Measurements from ENCODE around the gene PRR5L.
"Not testable (repeated sequence)": the region's sequence is repeated elsewhere in the genome, so short reads cannot be mapped to it uniquely, and the experiment has no call there.

PRR5L gene

GRCh38 chr11:36313750-36314433 is 17.8 kb downstream of the PRR5L start:
- TF ChIP-seq CTCF (conservative IDR thresholded peaks at IDR 0.05; ENCODE audit: low read depth, low read length): no peak
- H4K20me1 ChIP-seq (ENCODE audit: insufficient read depth): no peaks in the 10 kb centered on the region
- no peaks in the 10 kb centered on the region for H3K27me3 ChIP-seq (ENCODE audit: insufficient read depth, low read depth)
- no peak overlapping the region for H3K27ac ChIP-seq
- H3K4me1 ChIP-seq (ENCODE audit: low read depth, poor library complexity, severe bottlenecking): no peaks in the 10 kb centered on the region
- H3K9ac ChIP-seq: no peak overlapping the region
- no peak overlapping the region for H3K4me2 ChIP-seq
- no peak overlapping the region for H2AFZ ChIP-seq (ENCODE audit: low read depth)
- no peaks in the 10 kb centered on the region for H3K36me3 ChIP-seq (ENCODE audit: insufficient read depth)
- H3K4me3 ChIP-seq (IDR thresholded peaks at IDR 0.05; ENCODE audit: insufficient read depth, low read depth, low read length): no peak overlapping the region
- no peaks in the 10 kb centered on the region for H3K79me2 ChIP-seq (ENCODE audit: insufficient read depth, low read depth)

- no peak overlapping the region for H2AFZ ChIP-seq (ENCODE audit: low read depth)
- H3K4me2 ChIP-seq: no peak overlapping the region
- H4K20me1 ChIP-seq (ENCODE audit: insufficient read depth): no peaks in the 10 kb centered on the region
- no peak overlapping the region for H3K9ac ChIP-seq
- no peak for TF ChIP-seq CTCF (conservative IDR thresholded peaks at IDR 0.05; ENCODE audit: low read depth, low read length)
- no peaks in the 10 kb centered on the region for H3K79me2 ChIP-seq (ENCODE audit: insufficient read depth, low read depth)
- H3K27me3 ChIP-seq (ENCODE audit: insufficient read depth, low read depth): no peaks in the 10 kb centered on the region
- H3K4me3 ChIP-seq (IDR thresholded peaks at IDR 0.05; ENCODE audit: insufficient read depth, low read depth, low read length): no peak overlapping the region
- no peaks in the 10 kb centered on the region for H3K36me3 ChIP-seq (ENCODE audit: insufficient read depth)
- H3K4me1 ChIP-seq (ENCODE audit: low read depth, poor library complexity, severe bottlenecking): no peaks in the 10 kb centered on the region
- no peak overlapping the region for H3K27ac ChIP-seq
These were observed 18.3 kb downstream of the PRR5L start for GRCh38 chr11:36314434-36314767.

- no peaks in the 10 kb centered on the region for H3K27me3 ChIP-seq (ENCODE audit: insufficient read depth, low read depth)
- H3K9ac ChIP-seq: no peak overlapping the region
- H3K4me3 ChIP-seq (IDR thresholded peaks at IDR 0.05; ENCODE audit: insufficient read depth, low read depth, low read length): no peak overlapping the region
- no peak for TF ChIP-seq CTCF (conservative IDR thresholded peaks at IDR 0.05; ENCODE audit: low read depth, low read length)
- H3K4me1 ChIP-seq (ENCODE audit: low read depth, poor library complexity, severe bottlenecking): no peaks in the 10 kb centered on the region
- no peaks in the 10 kb centered on the region for H3K36me3 ChIP-seq (ENCODE audit: insufficient read depth)
- no peak overlapping the region for H3K4me2 ChIP-seq
- H3K79me2 ChIP-seq (ENCODE audit: insufficient read depth, low read depth): no peaks in the 10 kb centered on the region
- no peaks in the 10 kb centered on the region for H4K20me1 ChIP-seq (ENCODE audit: insufficient read depth)
- H3K27ac ChIP-seq: no peak overlapping the region
- no peak overlapping the region for H2AFZ ChIP-seq (ENCODE audit: low read depth)
These were observed 20.0 kb downstream of the PRR5L start for GRCh38 chr11:36316049-36316448.

GRCh38 chr11:36317992-36318391 is 21.9 kb downstream of the PRR5L start:
- H3K36me3 ChIP-seq (ENCODE audit: insufficient read depth): no peaks in the 10 kb centered on the region
- H3K4me1 ChIP-seq (ENCODE audit: low read depth, poor library complexity, severe bottlenecking): no peaks in the 10 kb centered on the region
- no peaks in the 10 kb centered on the region for H3K79me2 ChIP-seq (ENCODE audit: insufficient read depth, low read depth)
- H4K20me1 ChIP-seq (ENCODE audit: insufficient read depth): no peaks in the 10 kb centered on the region
- H3K4me2 ChIP-seq: no peak overlapping the region
- H3K9ac ChIP-seq: no peak overlapping the region
- no peak overlapping the region for H2AFZ ChIP-seq (ENCODE audit: low read depth)
- H3K4me3 ChIP-seq (IDR thresholded peaks at IDR 0.05; ENCODE audit: insufficient read depth, low read depth, low read length): no peak overlapping the region
- H3K27me3 ChIP-seq (ENCODE audit: insufficient read depth, low read depth): no peaks in the 10 kb centered on the region
- no peak for TF ChIP-seq CTCF (conservative IDR thresholded peaks at IDR 0.05; ENCODE audit: low read depth, low read length)
- no peak overlapping the region for H3K27ac ChIP-seq

- H3K9ac ChIP-seq: not testable (repeated sequence)
These were observed 28.9 kb downstream of the PRR5L start for GRCh38 chr11:36324956-36325355.

GRCh38 chr11:36325403-36325802 is 29.3 kb downstream of the PRR5L start:
- not testable (repeated sequence) for H3K4me3 ChIP-seq (IDR thresholded peaks at IDR 0.05; ENCODE audit: insufficient read depth, low read depth, low read length); H2AFZ ChIP-seq (ENCODE audit: low read depth); H3K27ac ChIP-seq; H3K4me2 ChIP-seq; H4K20me1 ChIP-seq (ENCODE audit: insufficient read depth); H3K36me3 ChIP-seq (ENCODE audit: insufficient read depth); H3K79me2 ChIP-seq (ENCODE audit: insufficient read depth, low read depth); H3K4me1 ChIP-seq (ENCODE audit: low read depth, poor library complexity, severe bottlenecking); H3K9ac ChIP-seq; H3K27me3 ChIP-seq (ENCODE audit: insufficient read depth, low read depth)

More at GRCh38 chr11:36324956-36325355, 28.9 kb downstream of the PRR5L start:
- not testable (repeated sequence) for H3K4me3 ChIP-seq (IDR thresholded peaks at IDR 0.05; ENCODE audit: insufficient read depth, low read depth, low read length); H3K79me2 ChIP-seq (ENCODE audit: insufficient read depth, low read depth); H3K27me3 ChIP-seq (ENCODE audit: insufficient read depth, low read depth); H4K20me1 ChIP-seq (ENCODE audit: insufficient read depth); H3K4me1 ChIP-seq (ENCODE audit: low read depth, poor library complexity, severe bottlenecking); H3K36me3 ChIP-seq (ENCODE audit: insufficient read depth); H2AFZ ChIP-seq (ENCODE audit: low read depth); H3K4me2 ChIP-seq; H3K27ac ChIP-seq

Measured in KMS-11 (cell line).